H54 (cell line): ENCODE results near the gene DSCAML1.

Experiments used
- DNase-seq: peaks from one replicate; pipeline ENCODE4 v3.0.0; 2011; ENCODE audit warnings: low spot score, mixed read lengths; ENCODE audit not compliant: insufficient read length
- FAIRE-seq: peaks from 3 replicates; lab custom pipeline; 2011; peaks lifted over from hg19 to GRCh38; lab: Jason Lieb, UNC
- POLR2A ChIP-seq: IDR thresholded peaks from 2 replicates; pipeline ENCODE4 v1.6.1; 2011; ENCODE audit warnings: low read depth, mild to moderate bottlenecking, low read length

Gene DSCAML1

GRCh38 chr11:117796872-117797529 is at the start of gene DSCAML1:
DSCAML1 (minus strand) TSS chr11:117797216; CDS start chr11:117797079, 137 bp downstream.
- no peak for TF ChIP-seq POLR2A
- DNase-seq (no peak), FAIRE-seq (no peak)

- DNase-seq (peak; percentile 35), FAIRE-seq (no peak)
- no peak for TF ChIP-seq POLR2A
These were observed 46.9 kb upstream of the DSCAML1 start for GRCh38 chr11:117843666-117844484.

- TF ChIP-seq POLR2A = no peak
- no peak for FAIRE-seq
- DNase-seq = no peak
These were observed 45.3 kb upstream of the DSCAML1 start for GRCh38 chr11:117842131-117842941.

- FAIRE-seq = no peak
- DNase-seq = no peak
- TF ChIP-seq POLR2A = no peak
These were observed 44.6 kb upstream of the DSCAML1 start for GRCh38 chr11:117841551-117842031.

- FAIRE-seq (no peak), DNase-seq (no peak)
- no peak for TF ChIP-seq POLR2A
These were observed 44.0 kb upstream of the DSCAML1 start for GRCh38 chr11:117840881-117841550.

GRCh38 chr11:117839936-117840813 is 43.2 kb upstream of the DSCAML1 start:
- no peak for TF ChIP-seq POLR2A
- no peak for FAIRE-seq
- DNase-seq = no peak

GRCh38 chr11:117839380-117839881 is 42.4 kb upstream of the DSCAML1 start:
- no peak for TF ChIP-seq POLR2A
- FAIRE-seq (no peak), DNase-seq (no peak)

- no peak for FAIRE-seq
- TF ChIP-seq POLR2A = no peak
- DNase-seq = no peak
These were observed 41.9 kb upstream of the DSCAML1 start for GRCh38 chr11:117838901-117839300.

GRCh38 chr11:117837791-117838190 is 40.8 kb upstream of the DSCAML1 start:
- no peak for TF ChIP-seq POLR2A
- DNase-seq = no peak
- FAIRE-seq = no peak

GRCh38 chr11:117837070-117837776 is 40.2 kb upstream of the DSCAML1 start:
- no peak for DNase-seq
- FAIRE-seq = no peak
- no peak for TF ChIP-seq POLR2A

- FAIRE-seq (no peak), DNase-seq (no peak)
These were observed 39.3 kb upstream of the DSCAML1 start for GRCh38 chr11:117836077-117836960.

More at GRCh38 chr11:117836077-117836960, 39.3 kb upstream of the DSCAML1 start:
- no peak for TF ChIP-seq POLR2A
